ENCODE data around the gene DONSON. TPM values are rescaled to one million over a fixed set of nuclear protein-coding genes. Genes with fewer than 3 reads are reported as not detected.

The DONSON gene
- total and polyA plus RNA-seq, 2 of the 13 experiments (the other 11 are each of a cell fraction or from before 2014, with no cell fraction given), result 35.4 to 63.6 TPM

DNA sequence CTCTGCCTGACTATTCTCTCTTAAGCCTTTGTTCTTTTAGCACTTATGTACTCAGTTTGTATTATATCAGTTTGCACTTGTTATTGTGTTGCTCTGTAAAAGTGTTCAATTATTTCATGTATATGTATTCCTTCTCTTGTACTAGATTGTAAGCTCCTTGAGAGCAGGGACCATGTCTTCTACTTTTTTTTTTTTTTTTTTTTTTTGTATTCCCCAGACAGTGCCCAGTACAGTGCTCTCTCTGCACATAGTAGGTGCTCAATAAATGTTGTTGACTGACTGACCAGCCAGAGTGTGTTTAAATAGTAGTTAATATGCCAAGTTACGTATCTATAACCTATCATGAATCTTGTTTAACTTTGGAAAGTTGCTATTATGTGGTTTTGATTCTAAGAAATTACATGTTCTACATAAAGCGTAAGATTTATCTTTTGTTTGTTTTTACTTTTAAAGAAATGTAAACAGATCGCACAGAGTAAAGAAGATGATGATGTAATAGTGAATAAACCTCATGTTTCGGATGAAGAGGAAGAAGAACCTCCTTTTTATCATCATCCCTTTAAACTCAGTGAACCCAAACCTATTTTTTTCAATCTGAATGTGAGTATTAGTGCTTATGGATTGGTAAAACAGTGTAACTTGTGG is 29.6 kb downstream of the DONSON start:
- FAIRE-seq (no peak), ATAC-seq (no peak), DNase-seq (ENCODE audit: low spot score) (no peak)
- CTCF ChIA-PET (ENCODE audit: low intra/inter-chr PET ratio, low total read pairs), result no interaction called here
- no peak overlapping the region for H3K4me2 ChIP-seq (ENCODE audit: low read depth, low read length)
- intact Hi-C loops (cut with micrococcal nuclease; ENCODE audit: unreplicated experiment), result loop anchor here (2.0 kb wide), 2 partner anchors 14 to 34 kb away; no protein-coding TSS in a partner anchor
- no peak overlapping the region for H2AFZ ChIP-seq (ENCODE audit: low read length)
- H3K9me3 ChIP-seq (ENCODE audit: low read length), result no peaks in the 10 kb centered on the region
- no TSS peak for BruUV-seq (replicated peaks)
- peaks cover 20 to 81% of the 10 kb centered on the region in 2 experiments for H3K36me3 ChIP-seq (replicated peaks in 1 of 2; ENCODE audit: control insufficient read depth in 1 of 2, insufficient read depth in 2 of 2, low read length in 2 of 2)
- peaks cover 31% of the 10 kb centered on the region for H4K20me1 ChIP-seq (ENCODE audit: insufficient read depth, low read length)
- H3K4me1 ChIP-seq (ENCODE audit: insufficient read depth, low read length), result peaks cover 11% of the 10 kb centered on the region; the same call in 1 of the 2 replicates
- H3K27me3 ChIP-seq (ENCODE audit: control insufficient read depth in 1 of 2, insufficient read depth in 2 of 2, low read length in 2 of 2), result no peaks in the 10 kb centered on the region; a peak in 1 of 5 replicates
- POLR2A ChIA-PET, result no interaction called here
- 96% methylated on average over 4 of the region's 4 CpGs for WGBS (ENCODE audit: low lambda C conversion rate)
- TF ChIP-seq ATF7 (IDR thresholded peaks at IDR 0.05) (peak; percentile 51; the same call in 1 of the 2 replicates), ATF7 (CRISPR knock-in tag; IDR thresholded peaks at IDR 0.05) (no peak), ZKSCAN1 (IDR thresholded peaks at IDR 0.05; ENCODE audit: low read length) (peak; percentile 92), BCL6 (CRISPR knock-in tag; IDR thresholded peaks at IDR 0.05) (peak; percentile 46; the same call in 1 of the 2 replicates)
- TF ChIP-seq, protein P1, sequence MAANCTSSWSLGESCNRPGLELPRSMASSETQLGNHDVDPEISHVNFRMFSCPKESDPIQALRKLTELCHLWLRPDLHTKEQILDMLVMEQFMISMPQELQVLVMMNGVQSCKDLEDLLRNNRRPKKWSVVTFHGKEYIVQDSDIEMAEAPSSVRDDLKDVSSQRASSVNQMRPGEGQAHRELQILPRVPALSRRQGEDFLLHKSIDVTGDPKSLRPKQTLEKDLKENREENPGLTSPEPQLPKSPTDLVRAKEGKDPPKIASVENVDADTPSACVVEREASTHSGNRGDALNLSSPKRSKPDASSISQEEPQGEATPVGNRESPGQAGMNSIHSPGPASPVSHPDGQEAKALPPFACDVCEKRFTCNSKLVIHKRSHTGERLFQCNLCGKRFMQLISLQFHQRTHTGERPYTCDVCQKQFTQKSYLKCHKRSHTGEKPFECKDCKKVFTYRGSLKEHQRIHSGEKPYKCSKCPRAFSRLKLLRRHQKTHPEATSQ (CRISPR knock-in tag; IDR thresholded peaks at IDR 0.05; ENCODE audit: borderline replicate concordance), result no peak
- TF ChIP-seq, protein P2, sequence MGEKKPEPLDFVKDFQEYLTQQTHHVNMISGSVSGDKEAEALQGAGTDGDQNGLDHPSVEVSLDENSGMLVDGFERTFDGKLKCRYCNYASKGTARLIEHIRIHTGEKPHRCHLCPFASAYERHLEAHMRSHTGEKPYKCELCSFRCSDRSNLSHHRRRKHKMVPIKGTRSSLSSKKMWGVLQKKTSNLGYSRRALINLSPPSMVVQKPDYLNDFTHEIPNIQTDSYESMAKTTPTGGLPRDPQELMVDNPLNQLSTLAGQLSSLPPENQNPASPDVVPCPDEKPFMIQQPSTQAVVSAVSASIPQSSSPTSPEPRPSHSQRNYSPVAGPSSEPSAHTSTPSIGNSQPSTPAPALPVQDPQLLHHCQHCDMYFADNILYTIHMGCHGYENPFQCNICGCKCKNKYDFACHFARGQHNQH (CRISPR knock-in tag; IDR thresholded peaks at IDR 0.05), result no peak
- in situ Hi-C loops (cut with HindIII; ENCODE audit: extremely low pct_ligation_motif_present, low pct_unique_long_range_greater_than_20kb), result no loop called here
- no peak overlapping the region for H3K9ac ChIP-seq (ENCODE audit: insufficient read depth, low read depth, low read length)
- no peak overlapping the region for H3K4me3 ChIP-seq (replicated peaks in 1 of 3; ENCODE audit: insufficient read depth in 1 of 3, low read depth in 2 of 3, low read length in 3 of 3)
- no peak overlapping the region for H3K27ac ChIP-seq (ENCODE audit: extremely low read length, insufficient read depth, low read length)
- peaks cover 58% of the 10 kb centered on the region for H3K79me2 ChIP-seq (ENCODE audit: insufficient read depth, low read length)
